Endothelial cell of umbilical vein (primary cell): ENCODE data around the gene LRRTM4. TPM values are rescaled to one million over a fixed set of nuclear protein-coding genes. Genes with fewer than 3 reads are reported as not detected.

Experiments used
- BruUV-seq: library from RNA; stranded (reverse); fragments of 400-500 nt; replicated peaks from 2 replicates; lab custom pipeline; 2021; lab: Mats Ljungman, UMichigan
- CTCF ChIA-PET: fragments of 300-600, 350-600 bp; sonication (Branson Sonifier 250); formaldehyde crosslinking; loops from one replicate; lab custom pipeline; 2021; ENCODE audit warnings: antibody characterized with exemption, inconsistent platforms; lab: Charles Lee
- POLR2A ChIA-PET: fragments of 300-600, 350-600 bp; sonication (Branson Sonifier 250); formaldehyde crosslinking; loops from one replicate; lab custom pipeline; 2021; ENCODE audit warnings: antibody characterized with exemption, inconsistent platforms; lab: Charles Lee
- DNase-seq: peaks from one replicate; pipeline ENCODE4 v3.0.0-alpha.2; 2011; ENCODE audit warnings: low read depth, low spot score
- FAIRE-seq: peaks from 2 replicates; lab custom pipeline; 2011; peaks lifted over from hg19 to GRCh38; lab: Jason Lieb, UNC
- H2AFZ ChIP-seq: 2 replicates; pipeline ENCODE4 v1.6.0; 2012; ENCODE audit warnings: low read depth, low read length, control low read depth, inconsistent platforms
- H3K27ac ChIP-seq: 2 replicates; pipeline ENCODE4 v1.5.1; 2011; ENCODE audit warnings: low read depth, mild to moderate bottlenecking, control low read depth, low read length, moderate library complexity; ENCODE audit not compliant: insufficient read depth
- H3K27me3 ChIP-seq, 2 experiments: 2 replicates each; pipeline versions ENCODE4 v1.6.0 to v1.6.1; 2011; ENCODE audit warnings: low read length in 2 of 2, mixed read lengths in 1 of 2; ENCODE audit not compliant: control insufficient read depth in 2 of 2, insufficient read depth in 2 of 2
- H3K36me3 ChIP-seq, 2 experiments: 2 replicates in 1 of 2; 3 replicates in 1 of 2; pipeline ENCODE4 v1.5.1; 2011; ENCODE audit warnings: low read length in 2 of 2, mild to moderate bottlenecking in 1 of 2, moderate library complexity in 1 of 2; ENCODE audit not compliant: control insufficient read depth in 2 of 2, insufficient read depth in 2 of 2; ENCODE audit errors: extremely low read depth in 1 of 2
- H3K4me1 ChIP-seq: 3 replicates; pipeline ENCODE4 v1.5.1; 2011; ENCODE audit warnings: mild to moderate bottlenecking, low read length; ENCODE audit not compliant: control insufficient read depth, insufficient read depth; ENCODE audit errors: extremely low read depth
- H3K4me2 ChIP-seq: 2 replicates; pipeline ENCODE4 v1.6.1; 2011; ENCODE audit warnings: low read length, control low read depth, mixed read lengths; ENCODE audit not compliant: insufficient read depth
- H3K4me3 ChIP-seq, 3 experiments: fragments of 200-600 bp in 1 of 3; sonication (generic), shearing (Covaris generic) in 1 of 3; replicated peaks in 1 of 3; 2 replicates each; pipeline ENCODE4 v1.5.1; 2011 to 2016; ENCODE audit warnings: control low read depth in 3 of 3, low read length in 3 of 3, mild to moderate bottlenecking in 2 of 3, inconsistent platforms in 1 of 3, low read depth in 1 of 3, moderate library complexity in 1 of 3; ENCODE audit not compliant: insufficient read depth in 1 of 3
- H3K79me2 ChIP-seq: 2 replicates; pipeline ENCODE4 v1.6.0; 2012; ENCODE audit warnings: low read length, inconsistent platforms; ENCODE audit not compliant: control insufficient read depth, insufficient read depth
- H3K9ac ChIP-seq: replicated peaks from 2 replicates; pipeline ENCODE3; 2011; ENCODE audit warnings: low read length, control low read depth; ENCODE audit not compliant: insufficient read depth; ENCODE audit errors: extremely low read depth
- H3K9me1 ChIP-seq: replicated peaks from 3 replicates; pipeline ENCODE4 v1.6.0; 2011; ENCODE audit warnings: mild to moderate bottlenecking, low read length; ENCODE audit not compliant: control insufficient read depth, insufficient read depth; ENCODE audit errors: extremely low read depth
- H3K9me3 ChIP-seq: replicated peaks from 2 replicates; pipeline ENCODE4 v1.5.1; 2012; ENCODE audit warnings: low read length, inconsistent platforms; ENCODE audit not compliant: control insufficient read depth, insufficient read depth
- H4K20me1 ChIP-seq: replicated peaks from 2 replicates; pipeline ENCODE3; 2011; ENCODE audit warnings: mild to moderate bottlenecking, low read length; ENCODE audit not compliant: control insufficient read depth, insufficient read depth; ENCODE audit errors: extremely low read depth
- EZH2 ChIP-seq: IDR thresholded peaks from 2 replicates; pipeline ENCODE4 v1.6.1; 2012; ENCODE audit warnings: borderline replicate concordance, low read depth, mild to moderate bottlenecking, moderate library complexity, low read length, inconsistent platforms; ENCODE audit not compliant: severe bottlenecking
- FOS ChIP-seq: IDR thresholded peaks from 2 replicates; pipeline ENCODE4 v1.6.1; 2011; ENCODE audit warnings: mild to moderate bottlenecking, low read length, moderate library complexity, borderline replicate concordance; ENCODE audit not compliant: insufficient read depth
- GATA2 ChIP-seq: IDR thresholded peaks from 2 replicates; pipeline ENCODE4 v1.7.0; 2011; ENCODE audit warnings: low read depth, mild to moderate bottlenecking, moderate library complexity, mixed read lengths, low read length; ENCODE audit not compliant: insufficient read length, insufficient read depth
- JUN ChIP-seq: IDR thresholded peaks from 2 replicates; pipeline ENCODE4 v1.6.1; 2011; ENCODE audit warnings: borderline replicate concordance, low read depth; ENCODE audit not compliant: insufficient read length, insufficient read depth
- MYC ChIP-seq: IDR thresholded peaks from one replicate; pipeline ENCODE4 v1.6.1; 2011; ENCODE audit warnings: mild to moderate bottlenecking, low read depth, low read length
- POLR2A ChIP-seq: IDR thresholded peaks from 2 replicates; pipeline ENCODE4 v1.6.1; 2012; ENCODE audit warnings: low read depth, mild to moderate bottlenecking, control low read depth, low read length
- POLR2AphosphoS5 ChIP-seq: IDR thresholded peaks from 2 replicates; pipeline ENCODE4 v1.6.1; 2012; ENCODE audit warnings: low read depth, mild to moderate bottlenecking, control low read depth, low read length, moderate library complexity; ENCODE audit not compliant: insufficient read depth
- dilution Hi-C: fragments of 300-500 bp; cut with MboI; formaldehyde crosslinking; loops from one replicate; pipeline ENCODE4 v1.15.0; 2019; ENCODE audit warnings: low sequenced_read_pairs; ENCODE audit not compliant: extremely low pct_ligation_motif_present
- intact Hi-C: fragments of 100-400 bp; cut with micrococcal nuclease; formaldehyde crosslinking; loops from one replicate; pipeline ENCODE4 v1.10.0; 2022
- polyA plus RNA-seq, 4 experiments: library from polyadenylated mRNA; depleted of rRNA in 3 of 4; stranded (reverse) in 3 of 4; unstranded in 1 of 4; fragments of >200 nt; gene quantifications; 2 replicates each; pipeline versions ENCODE4 v1.2.1 to v1.2.3, GENCODE V29; 2011 to 2012; ENCODE audit warnings: missing spikeins in 1 of 4
- total RNA-seq: library from RNA; stranded (reverse); gene quantifications from 2 replicates; pipeline ENCODE4 v1.2.3, GENCODE V29; 2021

The LRRTM4 gene
- total and polyA plus RNA-seq, 2 donors (not counting 3 experiments of a cell fraction or from before 2014, with no cell fraction given), result not detected

DNA sequence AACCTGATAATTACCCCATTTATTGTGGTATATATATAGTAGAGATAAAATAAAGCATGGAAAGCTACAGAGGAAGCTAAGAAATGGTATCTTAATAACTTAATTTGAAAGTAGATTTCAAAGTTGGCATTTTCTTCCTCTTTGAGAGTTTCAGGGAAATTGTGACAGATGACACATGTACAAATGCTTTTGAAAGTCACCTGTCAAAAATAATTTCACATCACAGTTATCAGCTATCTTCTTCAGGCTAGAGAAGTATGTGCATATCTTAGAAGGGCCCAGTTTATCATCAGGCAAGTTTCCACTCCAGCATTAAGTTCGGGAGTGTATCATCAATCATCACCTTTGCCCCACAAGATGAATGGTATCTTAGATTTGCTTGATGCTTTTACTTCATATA is 457.9 kb downstream of the LRRTM4 start:
- intact Hi-C loops, result no loop called here

GRCh38 chr2:77054938-77055337 is 467.2 kb downstream of the LRRTM4 start:
- POLR2A ChIA-PET, result no interaction called here
- Histone ChIP-seq H3K4me2 (no peak overlapping the region), H3K27me3 (no peaks in the 10 kb centered on the region), H3K27ac (no peak overlapping the region), H3K4me1 (no peaks in the 10 kb centered on the region), H3K9me3 (no peaks in the 10 kb centered on the region), H3K36me3 (no peaks in the 10 kb centered on the region), H3K79me2 (no peaks in the 10 kb centered on the region), H3K9me1 (no peaks in the 10 kb centered on the region), H3K4me3 (no peak overlapping the region), H3K9ac (no peak overlapping the region), H4K20me1 (no peaks in the 10 kb centered on the region), H2AFZ (no peak overlapping the region)
- CTCF ChIA-PET, result no interaction called here
- no TSS peak for BruUV-seq
- DNase-seq (no peak), FAIRE-seq (no peak)
- no peak for TF ChIP-seq MYC
- TF ChIP-seq EZH2, result no peak
- TF ChIP-seq GATA2, result no peak
- TF ChIP-seq POLR2A, result no peak
- TF ChIP-seq FOS, result no peak
- intact Hi-C loops (no loop called here), dilution Hi-C loops (no loop called here)

More for the DNA sequence above, 457.9 kb downstream of the LRRTM4 start:
- Histone ChIP-seq H3K4me2 (no peak overlapping the region), H4K20me1 (no peaks in the 10 kb centered on the region), H3K4me1 (no peaks in the 10 kb centered on the region), H3K27ac (no peak overlapping the region), H3K27me3 (no peaks in the 10 kb centered on the region), H3K4me3 (no peak overlapping the region), H3K36me3 (no peaks in the 10 kb centered on the region), H3K79me2 (no peaks in the 10 kb centered on the region), H3K9me1 (no peaks in the 10 kb centered on the region), H2AFZ (no peak overlapping the region), H3K9me3 (no peaks in the 10 kb centered on the region), H3K9ac (no peak overlapping the region)
- TF ChIP-seq POLR2AphosphoS5, result no peak
- no peak for TF ChIP-seq JUN
- no peak for TF ChIP-seq POLR2A
- ChIA-PET CTCF (no interaction called here), POLR2A (no interaction called here)
- DNase-seq (no peak), FAIRE-seq (no peak)
- dilution Hi-C loops, result no loop called here
- no TSS peak for BruUV-seq
